Measurements from ENCODE around the gene OR5C1. TPM values are rescaled to one million over a fixed set of nuclear protein-coding genes. Genes with fewer than 3 reads are reported as not detected.

OR5C1 gene
- total RNA-seq, 1 donor from 2014 or later: not detected

DNA sequence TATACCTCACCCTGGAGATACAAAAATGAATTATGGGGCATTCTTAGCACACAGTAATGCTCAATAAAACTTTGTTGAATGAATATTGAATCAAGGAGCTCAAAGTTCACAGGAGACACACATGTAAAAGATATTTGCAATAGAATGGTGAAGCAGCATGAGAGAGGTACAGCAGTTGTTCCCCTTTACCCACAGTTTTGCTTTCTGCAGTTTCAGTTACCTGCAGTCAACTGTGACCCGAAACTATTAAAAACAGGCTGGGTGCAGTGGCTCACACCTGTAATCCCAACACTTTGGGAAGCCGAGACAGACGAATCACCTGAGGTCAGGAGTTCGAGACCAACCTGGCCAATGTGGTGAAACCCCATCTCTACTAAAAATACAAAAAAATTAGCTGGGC, 2.4 kb upstream of the OR5C1 start:
- intact Hi-C loops (cut with micrococcal nuclease): no loop called here
- Histone ChIP-seq H3K36me3 (no peaks in the 10 kb centered on the region), H3K27me3 (ENCODE audit: low read depth) (no peaks in the 10 kb centered on the region), H3K27ac (replicated peaks) (no peak overlapping the region), H3K4me3 (no peak overlapping the region), H3K4me1 (no peaks in the 10 kb centered on the region), H3K9me3 (replicated peaks) (no peaks in the 10 kb centered on the region)
- no peak for DNase-seq
- TF ChIP-seq, protein P1, sequence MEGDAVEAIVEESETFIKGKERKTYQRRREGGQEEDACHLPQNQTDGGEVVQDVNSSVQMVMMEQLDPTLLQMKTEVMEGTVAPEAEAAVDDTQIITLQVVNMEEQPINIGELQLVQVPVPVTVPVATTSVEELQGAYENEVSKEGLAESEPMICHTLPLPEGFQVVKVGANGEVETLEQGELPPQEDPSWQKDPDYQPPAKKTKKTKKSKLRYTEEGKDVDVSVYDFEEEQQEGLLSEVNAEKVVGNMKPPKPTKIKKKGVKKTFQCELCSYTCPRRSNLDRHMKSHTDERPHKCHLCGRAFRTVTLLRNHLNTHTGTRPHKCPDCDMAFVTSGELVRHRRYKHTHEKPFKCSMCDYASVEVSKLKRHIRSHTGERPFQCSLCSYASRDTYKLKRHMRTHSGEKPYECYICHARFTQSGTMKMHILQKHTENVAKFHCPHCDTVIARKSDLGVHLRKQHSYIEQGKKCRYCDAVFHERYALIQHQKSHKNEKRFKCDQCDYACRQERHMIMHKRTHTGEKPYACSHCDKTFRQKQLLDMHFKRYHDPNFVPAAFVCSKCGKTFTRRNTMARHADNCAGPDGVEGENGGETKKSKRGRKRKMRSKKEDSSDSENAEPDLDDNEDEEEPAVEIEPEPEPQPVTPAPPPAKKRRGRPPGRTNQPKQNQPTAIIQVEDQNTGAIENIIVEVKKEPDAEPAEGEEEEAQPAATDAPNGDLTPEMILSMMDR (IDR thresholded peaks at IDR 0.05; ENCODE audit: borderline replicate concordance): no peak

DNA sequence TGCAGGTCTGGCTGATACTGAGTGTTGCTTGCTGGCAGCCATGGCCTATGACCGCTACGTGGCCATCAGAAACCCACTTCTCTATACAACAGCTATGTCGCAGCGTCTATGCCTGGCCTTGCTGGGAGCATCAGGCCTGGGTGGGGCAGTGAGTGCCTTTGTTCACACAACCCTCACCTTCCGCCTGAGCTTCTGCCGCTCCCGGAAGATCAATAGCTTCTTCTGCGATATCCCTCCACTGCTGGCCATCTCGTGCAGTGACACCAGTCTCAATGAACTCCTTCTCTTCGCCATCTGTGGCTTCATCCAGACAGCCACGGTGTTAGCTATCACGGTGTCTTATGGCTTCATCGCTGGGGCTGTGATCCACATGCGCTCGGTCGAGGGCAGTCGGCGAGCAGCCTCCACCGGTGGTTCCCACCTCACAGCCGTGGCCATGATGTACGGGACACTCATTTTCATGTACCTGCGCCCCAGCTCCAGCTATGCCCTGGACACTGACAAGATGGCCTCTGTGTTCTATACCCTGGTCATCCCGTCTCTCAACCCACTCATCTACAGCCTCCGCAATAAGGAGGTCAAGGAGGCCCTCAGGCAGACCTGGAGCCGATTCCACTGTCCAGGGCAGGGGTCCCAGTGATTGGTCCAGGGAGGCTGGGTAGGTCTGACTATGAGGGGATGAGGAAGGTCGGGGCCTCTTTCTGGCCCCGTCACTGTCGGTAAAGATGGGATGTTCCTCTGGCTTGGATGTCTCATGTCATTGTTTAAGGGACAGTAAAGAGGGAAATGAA, 718 bp downstream of the OR5C1 start:
- H3K4me3 ChIP-seq: no peak overlapping the region
- TF ChIP-seq, protein P1 (IDR thresholded peaks at IDR 0.05; ENCODE audit: borderline replicate concordance): no peak
- H3K36me3 ChIP-seq: no peaks in the 10 kb centered on the region
- no peaks in the 10 kb centered on the region for H3K27me3 ChIP-seq (ENCODE audit: low read depth)
- DNase-seq: no peak
- no peak overlapping the region for H3K27ac ChIP-seq (replicated peaks)
- H3K9me3 ChIP-seq (replicated peaks): no peaks in the 10 kb centered on the region
- H3K4me1 ChIP-seq: no peaks in the 10 kb centered on the region
- intact Hi-C loops (cut with micrococcal nuclease): no loop called here

GRCh38 chr9:122791872-122792669, 3.3 kb downstream of the OR5C1 start:
- Histone ChIP-seq H3K4me1 (no peaks in the 10 kb centered on the region), H3K9me3 (replicated peaks) (no peaks in the 10 kb centered on the region), H3K27ac (replicated peaks) (no peak overlapping the region), H3K4me3 (no peak overlapping the region), H3K27me3 (ENCODE audit: low read depth) (no peaks in the 10 kb centered on the region), H3K36me3 (no peaks in the 10 kb centered on the region)
- TF ChIP-seq, protein P1 (IDR thresholded peaks at IDR 0.05; ENCODE audit: borderline replicate concordance): no peak
- DNase-seq: no peak
- intact Hi-C loops (cut with micrococcal nuclease): no loop called here

- intact Hi-C loops (cut with micrococcal nuclease): no loop called here
- no peaks in the 10 kb centered on the region for H3K9me3 ChIP-seq (replicated peaks)
- TF ChIP-seq, protein P1 (IDR thresholded peaks at IDR 0.05; ENCODE audit: borderline replicate concordance): no peak
- no peak overlapping the region for H3K4me3 ChIP-seq
- H3K27ac ChIP-seq (replicated peaks): no peak overlapping the region
- no peaks in the 10 kb centered on the region for H3K4me1 ChIP-seq
- H3K36me3 ChIP-seq: no peaks in the 10 kb centered on the region
- no peak for DNase-seq
- H3K27me3 ChIP-seq (ENCODE audit: low read depth): no peaks in the 10 kb centered on the region
Measured at GRCh38 chr9:122797316-122798063, 8.8 kb downstream of the OR5C1 start.

Data from left ventricle myocardium inferior (tissue), 1 donor.